A549 (cell line): ENCODE measurements around the gene INPP4B.

Source experiments
- CEBPB ChIP-seq, 2 experiments: fragments of >200 bp in 1 of 2; sonication (Bioruptor Twin) in 1 of 2; formaldehyde crosslinking in 1 of 2; IDR thresholded peaks; 2 replicates each; pipeline ENCODE4 v1.6.1; 2012 to 2016
- EP300 ChIP-seq, 2 experiments: fragments of >200 bp; sonication (Bioruptor Twin); formaldehyde crosslinking; IDR thresholded peaks; 2 replicates in 1 of 2; 3 replicates in 1 of 2; pipeline ENCODE4 v1.6.1; 2016 to 2017
- MAFK ChIP-seq: fragments of 450-650 bp; IDR thresholded peaks from 2 replicates; pipeline ENCODE4 v1.6.1; 2014; ENCODE audit not compliant: partially characterized antibody
- MYC ChIP-seq: IDR thresholded peaks from 2 replicates; pipeline ENCODE4 v1.6.1; 2012; ENCODE audit warnings: mild to moderate bottlenecking, inconsistent platforms, low read length, improper control_type of control experiment, borderline replicate concordance
- POLR2A ChIP-seq: IDR thresholded peaks from 2 replicates; pipeline ENCODE4 v1.6.1; 2012; ENCODE audit warnings: mild to moderate bottlenecking, low read length
- POLR2AphosphoS2 ChIP-seq: conservative IDR thresholded peaks from 2 replicates; pipeline ENCODE4 v1.6.1; 2012; ENCODE audit warnings: low read length, improper control_type of control experiment, inconsistent platforms
- RAD21 ChIP-seq, 2 experiments: fragments of >200 bp in 1 of 2; sonication (Bioruptor Twin) in 1 of 2; formaldehyde crosslinking in 1 of 2; IDR thresholded peaks in 1 of 2; conservative IDR thresholded peaks in 1 of 2; 2 replicates in 1 of 2; 3 replicates in 1 of 2; pipeline ENCODE4 v1.6.1; 2012 to 2018; ENCODE audit warnings: inconsistent platforms in 1 of 2
- RCOR1 ChIP-seq: fragments of 150-350 bp; IDR thresholded peaks from 2 replicates; pipeline ENCODE4 v1.6.1; 2014; ENCODE audit warnings: antibody characterized with exemption, low read length, low read depth
- SMC3 ChIP-seq: fragments of >200 bp; sonication (Bioruptor Twin); formaldehyde crosslinking; IDR thresholded peaks from 3 replicates; pipeline ENCODE4 v1.6.1; 2018; ENCODE audit warnings: inconsistent platforms
- TF ChIP-seq, protein P1 (sequence below): fragments of >200 bp; sonication (Bioruptor Twin); formaldehyde crosslinking; IDR thresholded peaks from 3 replicates; pipeline ENCODE4 v1.5.1; 2016
- TF ChIP-seq, protein P2 (sequence below): fragments of 450-650 bp; IDR thresholded peaks from 2 replicates; pipeline ENCODE4 v1.6.1; 2014; ENCODE audit warnings: antibody characterized with exemption

DNA sequence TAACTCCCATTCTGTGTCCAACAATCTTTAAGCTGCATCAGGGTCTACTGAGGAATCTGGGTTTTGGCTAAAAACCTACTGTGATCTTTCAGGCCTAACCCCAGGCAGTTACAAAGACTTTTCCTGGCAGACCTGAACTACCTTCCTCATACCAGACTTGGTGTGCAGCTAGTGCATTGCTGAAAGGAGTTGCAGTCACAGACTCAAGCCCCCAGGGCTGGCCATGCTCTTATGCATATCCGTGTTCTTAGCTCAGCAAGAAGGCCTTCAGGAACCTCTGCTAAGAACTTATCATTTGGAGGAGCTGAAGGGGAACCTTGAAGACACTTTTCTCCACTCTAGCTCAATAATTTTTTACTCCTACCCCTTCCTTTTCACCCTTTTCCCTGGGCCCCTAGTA, 147.5 kb downstream of the INPP4B start:
- no peak for TF ChIP-seq EP300 (IDR thresholded peaks at IDR 0.05)
- TF ChIP-seq, protein P1, sequence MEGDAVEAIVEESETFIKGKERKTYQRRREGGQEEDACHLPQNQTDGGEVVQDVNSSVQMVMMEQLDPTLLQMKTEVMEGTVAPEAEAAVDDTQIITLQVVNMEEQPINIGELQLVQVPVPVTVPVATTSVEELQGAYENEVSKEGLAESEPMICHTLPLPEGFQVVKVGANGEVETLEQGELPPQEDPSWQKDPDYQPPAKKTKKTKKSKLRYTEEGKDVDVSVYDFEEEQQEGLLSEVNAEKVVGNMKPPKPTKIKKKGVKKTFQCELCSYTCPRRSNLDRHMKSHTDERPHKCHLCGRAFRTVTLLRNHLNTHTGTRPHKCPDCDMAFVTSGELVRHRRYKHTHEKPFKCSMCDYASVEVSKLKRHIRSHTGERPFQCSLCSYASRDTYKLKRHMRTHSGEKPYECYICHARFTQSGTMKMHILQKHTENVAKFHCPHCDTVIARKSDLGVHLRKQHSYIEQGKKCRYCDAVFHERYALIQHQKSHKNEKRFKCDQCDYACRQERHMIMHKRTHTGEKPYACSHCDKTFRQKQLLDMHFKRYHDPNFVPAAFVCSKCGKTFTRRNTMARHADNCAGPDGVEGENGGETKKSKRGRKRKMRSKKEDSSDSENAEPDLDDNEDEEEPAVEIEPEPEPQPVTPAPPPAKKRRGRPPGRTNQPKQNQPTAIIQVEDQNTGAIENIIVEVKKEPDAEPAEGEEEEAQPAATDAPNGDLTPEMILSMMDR, result no peak
- no peak for TF ChIP-seq SMC3
- TF ChIP-seq, protein P2, sequence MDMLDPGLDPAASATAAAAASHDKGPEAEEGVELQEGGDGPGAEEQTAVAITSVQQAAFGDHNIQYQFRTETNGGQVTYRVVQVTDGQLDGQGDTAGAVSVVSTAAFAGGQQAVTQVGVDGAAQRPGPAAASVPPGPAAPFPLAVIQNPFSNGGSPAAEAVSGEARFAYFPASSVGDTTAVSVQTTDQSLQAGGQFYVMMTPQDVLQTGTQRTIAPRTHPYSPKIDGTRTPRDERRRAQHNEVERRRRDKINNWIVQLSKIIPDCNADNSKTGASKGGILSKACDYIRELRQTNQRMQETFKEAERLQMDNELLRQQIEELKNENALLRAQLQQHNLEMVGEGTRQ, result no peak
- no peak for TF ChIP-seq POLR2A
- no peak for TF ChIP-seq RCOR1
- TF ChIP-seq MAFK, result no peak
- no peak for TF ChIP-seq RAD21 (conservative IDR thresholded peaks at IDR 0.05 in 1 of 2, IDR thresholded peaks at IDR 0.05 in 1 of 2)
- no peak for TF ChIP-seq CEBPB (IDR thresholded peaks at IDR 0.05)
- no peak for TF ChIP-seq POLR2AphosphoS2
- TF ChIP-seq MYC, result no peak
